Stomach (tissue), 9 donors: Measurements from ENCODE around the gene MEFV. TPM values are rescaled to one million over a fixed set of nuclear protein-coding genes. Genes with fewer than 3 reads are reported as not detected.

ENCODE experiments used
- DNase-seq, 2 donors: peaks; one replicate each; pipeline versions ENCODE4 v3.0.0 to v3.0.0-alpha.2; 2013 to 2019
- H3K27ac ChIP-seq, 5 donors: fragments of 200-600 bp in 4 of 5; sonication (generic) in 4 of 5; one replicate each; pipeline ENCODE4 v1.5.1; 2013 to 2019; ENCODE audit warnings: mild to moderate bottlenecking in 1 of 5, moderate library complexity in 1 of 5
- H3K27me3 ChIP-seq, 3 donors: fragments of 200-600 bp; sonication (generic); one replicate each; pipeline ENCODE4 v1.5.1; 2017 to 2019; ENCODE audit warnings: mixed run types in 1 of 3
- H3K36me3 ChIP-seq, 4 donors: fragments of 200-600 bp; sonication (generic); 1 replicate in 3 of 4; 2 replicates in 1 of 4; pipeline ENCODE4 v1.5.1; 2016 to 2019
- H3K4me1 ChIP-seq, 4 donors: fragments of 200-600 bp; sonication (generic); one replicate each; pipeline ENCODE4 v1.5.1; 2016 to 2019
- H3K4me3 ChIP-seq, 4 donors: fragments of 200-600 bp; sonication (generic) in 3 of 4; one replicate each; pipeline ENCODE4 v1.5.1; 2016 to 2019; ENCODE audit warnings: mild to moderate bottlenecking in 1 of 4
- H3K9me3 ChIP-seq, 4 donors: fragments of 200-600 bp; sonication (generic); one replicate each; pipeline ENCODE4 v1.5.1; 2016 to 2019
- EP300 ChIP-seq: sonication (generic); formaldehyde crosslinking; IDR thresholded peaks from one replicate; pipeline ENCODE4 v1.6.1; 2017; ENCODE audit warnings: antibody characterized with exemption
- POLR2A ChIP-seq, 4 donors: fragments of 450-650 bp; IDR thresholded peaks; one replicate each; pipeline ENCODE4 v1.6.1; 2016; ENCODE audit warnings: antibody characterized with exemption in 4 of 4, control low read depth in 2 of 4, mild to moderate bottlenecking in 1 of 4, moderate library complexity in 1 of 4
- POLR2AphosphoS5 ChIP-seq, 3 donors: sonication (generic); formaldehyde crosslinking; IDR thresholded peaks; one replicate each; pipeline ENCODE4 v1.6.1; 2016; ENCODE audit warnings: antibody characterized with exemption in 3 of 3
- WGBS, 5 donors: extraction: QIAGEN DNeasy Blood & Tissue Kit in 3 of 5; methylation state at CpG; one replicate each; pipeline versions ENCODE4 v1.1.5 to v1.1.7; 2013 to 2018; 5-methylcytosine and 5-hydroxymethylcytosine counted together
- intact Hi-C: fragments of 100-400 bp; cut with DNase I; formaldehyde crosslinking; loops from one replicate; pipeline ENCODE4 v1.15.1; 2023; ENCODE audit warnings: low total_unique reads
- polyA plus RNA-seq, 3 donors: library from polyadenylated mRNA; stranded (reverse); fragments of 200-250 nt; gene quantifications; one replicate each; pipeline ENCODE4 v1.2.3, GENCODE V29; 2013
- total RNA-seq, 5 donors: library from RNA; depleted of rRNA; stranded (reverse); fragments of >200 nt; gene quantifications; one replicate each; pipeline versions ENCODE4 v1.1.0 to v1.2.3, GENCODE V29; 2014 to 2016
- TF ChIP-seq, protein P1 (sequence below), 7 experiments: fragments of 450-650 bp in 4 of 7; fragments of 200-600 bp in 3 of 7; sonication (generic) in 3 of 7; IDR thresholded peaks; one replicate each; pipeline ENCODE4 v1.5.1; 2016 to 2019; ENCODE audit warnings: antibody characterized with exemption in 7 of 7, control low read depth in 2 of 7, mild to moderate bottlenecking in 1 of 7
- donor health status: healthy with polysubstance abuse.
- donor health status: Bipolar disorder and iron deficiency.
- donor health status: healthy.

Gene MEFV
- total and polyA plus RNA-seq, 8 donors = 0.15 to 24.5 (median 0.80) TPM

DNA sequence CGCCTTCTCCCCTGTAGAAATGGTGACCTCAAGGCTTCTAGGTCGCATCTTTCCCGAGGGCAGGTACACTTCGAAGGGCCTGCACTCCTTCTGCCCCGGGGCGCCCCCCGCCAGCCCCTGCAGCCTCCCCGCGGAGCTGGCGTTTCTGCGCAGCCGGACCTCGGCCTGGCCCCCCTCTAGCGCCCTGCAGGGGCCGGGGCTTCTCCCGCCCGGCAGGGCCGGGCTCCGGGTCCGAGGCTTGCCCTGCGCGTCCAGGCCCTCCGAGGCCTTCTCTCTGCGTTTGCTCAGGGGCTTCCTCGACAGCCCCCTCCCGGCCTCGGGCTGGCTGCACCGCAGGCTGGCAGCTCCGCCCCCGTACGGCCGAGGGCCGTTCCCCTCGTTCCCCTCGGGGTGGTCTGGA is 2.1 kb downstream of the MEFV start:
- intact Hi-C loops = no loop called here
- WGBS, 5 donors = 38 to 54% (median 49%) methylated on average over 18 to 35 of the region's 35 CpGs
- no peaks in the 10 kb centered on the region for H3K4me1 ChIP-seq
- no peaks in the 10 kb centered on the region for H3K9me3 ChIP-seq
- H3K27ac ChIP-seq = no peak overlapping the region
- no peak for TF ChIP-seq EP300
- TF ChIP-seq, protein P1, sequence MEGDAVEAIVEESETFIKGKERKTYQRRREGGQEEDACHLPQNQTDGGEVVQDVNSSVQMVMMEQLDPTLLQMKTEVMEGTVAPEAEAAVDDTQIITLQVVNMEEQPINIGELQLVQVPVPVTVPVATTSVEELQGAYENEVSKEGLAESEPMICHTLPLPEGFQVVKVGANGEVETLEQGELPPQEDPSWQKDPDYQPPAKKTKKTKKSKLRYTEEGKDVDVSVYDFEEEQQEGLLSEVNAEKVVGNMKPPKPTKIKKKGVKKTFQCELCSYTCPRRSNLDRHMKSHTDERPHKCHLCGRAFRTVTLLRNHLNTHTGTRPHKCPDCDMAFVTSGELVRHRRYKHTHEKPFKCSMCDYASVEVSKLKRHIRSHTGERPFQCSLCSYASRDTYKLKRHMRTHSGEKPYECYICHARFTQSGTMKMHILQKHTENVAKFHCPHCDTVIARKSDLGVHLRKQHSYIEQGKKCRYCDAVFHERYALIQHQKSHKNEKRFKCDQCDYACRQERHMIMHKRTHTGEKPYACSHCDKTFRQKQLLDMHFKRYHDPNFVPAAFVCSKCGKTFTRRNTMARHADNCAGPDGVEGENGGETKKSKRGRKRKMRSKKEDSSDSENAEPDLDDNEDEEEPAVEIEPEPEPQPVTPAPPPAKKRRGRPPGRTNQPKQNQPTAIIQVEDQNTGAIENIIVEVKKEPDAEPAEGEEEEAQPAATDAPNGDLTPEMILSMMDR (IDR thresholded peaks at IDR 0.05) = no peak
- no peak for DNase-seq
- no peaks in the 10 kb centered on the region for H3K36me3 ChIP-seq
- peak overlapping the region in 2 of 4 donors; percentile 32 to 35 for H3K4me3 ChIP-seq
- peaks cover 0 to 43% (median 0%) of the 10 kb centered on the region in 3 donors for H3K27me3 ChIP-seq

DNA sequence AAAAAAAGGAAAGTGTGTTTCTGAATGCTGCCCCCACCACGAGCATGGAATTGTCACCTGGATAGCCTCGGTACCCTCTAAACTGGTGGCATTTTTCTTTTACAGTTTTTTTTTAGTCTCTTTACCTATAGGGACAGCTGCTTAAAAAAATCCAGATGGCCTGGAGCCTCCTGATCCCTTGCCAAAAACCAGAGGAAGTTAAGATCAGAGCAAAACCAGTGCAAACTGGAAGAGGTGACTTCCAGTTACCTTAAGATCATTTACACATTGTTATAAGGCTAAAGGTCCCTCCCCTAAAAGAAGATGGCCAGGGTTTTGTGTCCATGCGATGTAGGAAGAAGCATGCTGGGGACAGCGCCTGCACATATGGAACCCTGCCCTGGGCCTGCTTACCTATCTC is 3.5 kb downstream of the MEFV start:
- Histone ChIP-seq H3K36me3 (no peaks in the 10 kb centered on the region), H3K27ac (no peak overlapping the region), H3K27me3 (peaks cover 0 to 47% (median 0%) of the 10 kb centered on the region in 3 donors), H3K9me3 (no peaks in the 10 kb centered on the region), H3K4me1 (no peaks in the 10 kb centered on the region), H3K4me3 (no peak overlapping the region)
- no peak for DNase-seq
- intact Hi-C loops = no loop called here
- TF ChIP-seq EP300 (no peak), POLR2AphosphoS5 (IDR thresholded peaks at IDR 0.05) (no peak), POLR2A (IDR thresholded peaks at IDR 0.05) (no peak)
- TF ChIP-seq, protein P1 (IDR thresholded peaks at IDR 0.05) = no peak
- WGBS, 5 donors = 76 to 83% (median 78%) methylated on average over 4 of the region's 4 CpGs

DNA sequence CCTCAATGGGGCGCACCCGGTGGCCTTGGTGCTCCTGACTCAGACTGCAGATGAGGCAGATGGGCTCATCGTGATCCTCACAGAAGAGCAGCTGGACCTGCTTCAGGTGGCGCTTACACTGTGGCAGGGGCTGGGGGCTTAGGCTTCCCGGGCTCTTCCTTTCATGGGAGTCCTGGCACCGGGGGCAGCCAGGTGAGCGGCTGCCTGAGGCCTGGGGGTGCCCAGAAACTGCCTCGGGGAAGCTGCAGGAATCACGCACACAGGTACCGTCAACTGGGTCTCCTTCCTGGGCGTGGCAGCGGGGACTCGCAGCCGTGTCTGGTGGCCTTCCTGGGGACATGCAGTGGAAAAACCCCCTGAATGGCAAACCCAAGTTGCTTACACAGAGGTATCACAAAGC is 7.0 kb downstream of the MEFV start:
- H3K4me3 ChIP-seq = no peak overlapping the region
- no peak for TF ChIP-seq POLR2A (IDR thresholded peaks at IDR 0.05)
- TF ChIP-seq, protein P1 (IDR thresholded peaks at IDR 0.05) = no peak
- no peak for TF ChIP-seq POLR2AphosphoS5 (IDR thresholded peaks at IDR 0.05)
- TF ChIP-seq EP300 = no peak
- H3K9me3 ChIP-seq = no peaks in the 10 kb centered on the region
- H3K36me3 ChIP-seq = no peaks in the 10 kb centered on the region
- peaks cover 0 to 24% (median 0%) of the 10 kb centered on the region in 3 donors for H3K27me3 ChIP-seq
- intact Hi-C loops = loop anchor here (10.0 kb wide), 1 partner anchor 45 kb away; no protein-coding TSS in a partner anchor
- H3K4me1 ChIP-seq = no peaks in the 10 kb centered on the region
- DNase-seq = no peak
- WGBS, 5 donors = 77 to 85% (median 83%) methylated on average over 9 to 14 of the region's 14 CpGs
- no peak overlapping the region for H3K27ac ChIP-seq

DNA sequence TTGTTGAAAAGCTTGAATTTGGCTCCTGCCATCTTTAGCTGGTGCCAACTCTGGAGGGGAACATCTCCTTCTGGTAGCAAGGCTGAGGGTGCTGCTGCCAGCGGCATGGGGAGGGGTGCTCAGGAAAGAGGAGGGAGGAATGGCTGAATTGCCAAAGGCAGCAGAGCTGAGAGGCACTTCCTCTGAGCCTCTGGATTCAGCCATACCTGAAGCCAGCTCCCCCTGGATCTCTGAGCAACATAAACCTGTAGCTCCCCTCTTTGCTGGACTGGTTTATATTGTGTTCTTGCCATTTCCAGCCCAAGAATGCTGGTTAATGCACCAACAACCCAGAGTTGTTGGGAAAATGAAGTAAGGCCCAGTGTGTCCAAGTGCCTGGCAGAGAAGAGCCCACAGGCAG is 7.4 kb downstream of the MEFV start:
- intact Hi-C loops = loop anchor here (10.0 kb wide), 1 partner anchor 46 kb away; no protein-coding TSS in a partner anchor
- Histone ChIP-seq H3K4me3 (no peak overlapping the region), H3K36me3 (no peaks in the 10 kb centered on the region), H3K27me3 (peaks cover 0 to 25% (median 0%) of the 10 kb centered on the region in 3 donors), H3K9me3 (no peaks in the 10 kb centered on the region), H3K27ac (no peak overlapping the region), H3K4me1 (no peaks in the 10 kb centered on the region)
- DNase-seq = no peak
- no peak for TF ChIP-seq POLR2A (IDR thresholded peaks at IDR 0.05)
- TF ChIP-seq POLR2AphosphoS5 (IDR thresholded peaks at IDR 0.05) = no peak
- TF ChIP-seq EP300 = no peak
- TF ChIP-seq, protein P1 (IDR thresholded peaks at IDR 0.05) = no peak
- 50 to 72% (median 67%) methylated on average over 1 of the region's 1 CpG for WGBS, 5 donors
